Activated CD4-positive, CD25-positive, alpha-beta regulatory T cell treated with anti-CD3 and anti-CD28 coated beads, Interleukin-2, amount 50 U/mL, for 24 hours (primary cell): Measurements from ENCODE around the gene GLOD4.
"Not testable (repeated sequence)": the region's sequence is repeated elsewhere in the genome, so short reads cannot be mapped to it uniquely, and the experiment has no call there.

ENCODE experiments used
- ATAC-seq, 2 donors: fragments of 150-1000 bp; cut with Tn5 transposase; one replicate each; pipeline ENCODE4 v1.10.0; 2021; ENCODE audit warnings: mild to moderate bottlenecking in 1 of 2, moderate library complexity in 1 of 2

Gene GLOD4

DNA sequence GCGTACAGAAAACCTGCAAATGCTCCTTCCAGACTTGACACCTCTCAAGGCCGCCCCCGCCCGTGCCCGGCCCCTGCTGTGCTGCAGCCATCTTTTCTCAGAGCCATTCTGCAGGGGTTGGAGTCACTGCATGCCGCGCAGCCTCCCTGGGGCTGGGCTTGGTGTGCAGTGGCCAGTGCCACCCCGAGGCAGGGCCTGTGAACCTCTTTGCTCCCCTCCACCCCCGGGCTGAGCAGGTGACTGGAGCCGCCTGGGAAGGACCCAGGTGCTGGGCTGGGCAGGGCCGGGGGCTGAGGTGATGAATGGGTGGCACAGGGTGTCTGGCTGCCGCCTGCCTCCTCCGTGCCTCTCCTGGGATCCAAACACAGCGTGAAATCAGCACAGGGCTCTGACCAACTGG is 20.4 kb upstream of the GLOD4 start:
- no peak for ATAC-seq

- no peak for ATAC-seq
Observed at GRCh38 chr17:801660-802059, 19.6 kb upstream of the GLOD4 start.

DNA sequence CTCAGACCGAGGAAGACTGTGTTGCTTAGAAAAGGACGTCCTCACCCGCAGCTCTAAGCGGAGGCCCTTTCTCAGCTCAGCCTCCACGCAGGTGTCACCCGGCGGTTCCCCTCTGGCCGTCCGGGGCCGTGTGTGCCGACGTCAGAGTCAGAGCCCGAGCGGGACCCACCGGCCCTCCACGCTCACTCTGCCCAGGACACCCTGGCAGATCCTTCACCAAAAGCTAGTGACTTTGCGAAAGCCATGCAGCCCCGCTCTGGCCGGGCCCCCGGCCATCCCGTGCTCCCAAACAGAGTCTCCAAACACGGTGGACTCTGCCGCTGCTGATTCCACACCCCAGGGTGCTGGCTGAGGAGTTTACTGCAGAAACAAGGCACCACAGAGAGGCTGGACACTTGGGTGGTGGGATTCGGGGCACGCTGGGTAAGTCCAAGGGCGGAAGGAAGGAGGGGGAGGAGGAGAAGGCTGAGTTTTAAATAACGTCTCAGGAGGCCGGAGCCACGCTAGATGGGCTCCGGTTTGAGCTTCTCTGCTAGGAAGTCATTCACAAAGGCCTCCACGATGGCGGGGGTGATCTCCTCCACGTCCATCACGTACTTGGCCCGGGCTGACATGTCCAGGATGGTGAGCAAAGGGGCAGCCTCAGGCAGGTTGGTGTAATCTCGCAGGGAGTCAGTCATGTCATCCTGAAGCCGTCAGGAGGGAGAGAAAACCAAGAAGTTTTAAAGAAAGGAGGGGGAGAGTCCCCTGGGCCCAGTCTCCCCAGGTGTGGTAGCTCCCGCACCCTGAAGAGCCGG is 18.6 kb upstream of the GLOD4 start:
- ATAC-seq: no peak

GRCh38 chr17:799261-799660 is 17.2 kb upstream of the GLOD4 start:
- no peak for ATAC-seq

- ATAC-seq: no peak
Observed at GRCh38 chr17:798246-798645, 16.2 kb upstream of the GLOD4 start.

DNA sequence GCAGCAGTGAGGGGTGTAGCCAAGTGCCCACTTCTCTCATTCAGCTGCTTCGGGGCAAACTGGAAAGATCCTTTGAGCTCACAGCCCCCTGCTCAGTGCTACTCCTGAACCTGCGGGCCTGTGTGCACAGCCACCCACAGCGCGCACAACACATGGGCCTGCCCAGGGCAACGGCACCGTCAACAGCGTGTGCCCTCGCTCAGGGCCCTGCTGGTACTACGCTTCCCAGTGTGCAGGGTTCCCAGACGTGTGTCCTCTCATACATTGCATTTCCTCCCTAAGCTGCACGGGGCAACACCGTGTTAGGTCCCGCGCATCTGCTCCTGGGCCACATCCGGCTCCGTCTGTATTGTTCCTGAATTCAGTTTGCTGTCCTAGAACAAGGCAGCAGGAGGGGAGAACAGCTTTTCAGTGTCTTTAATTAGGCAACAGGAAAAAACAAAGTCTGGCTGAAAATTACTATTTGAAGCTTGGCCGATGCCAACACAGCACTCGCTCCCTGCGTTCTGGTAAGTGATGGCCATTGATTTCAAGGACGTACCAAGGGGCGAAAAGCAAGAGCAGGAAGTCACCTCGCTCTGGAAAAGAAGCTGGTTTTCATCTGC is 15.3 kb upstream of the GLOD4 start:
- ATAC-seq: no peak

GRCh38 chr17:796609-797008 is 14.5 kb upstream of the GLOD4 start:
- no peak for ATAC-seq

GRCh38 chr17:795721-796120 is 13.6 kb upstream of the GLOD4 start:
- no peak for ATAC-seq

- ATAC-seq: no peak
Observed at GRCh38 chr17:795276-795675, 13.2 kb upstream of the GLOD4 start.

GRCh38 chr17:794876-795275 is 12.8 kb upstream of the GLOD4 start:
- ATAC-seq: peak in 1 of 2 donors; percentile 56

- ATAC-seq: no peak
Observed at GRCh38 chr17:792277-792676, 10.2 kb upstream of the GLOD4 start.

DNA sequence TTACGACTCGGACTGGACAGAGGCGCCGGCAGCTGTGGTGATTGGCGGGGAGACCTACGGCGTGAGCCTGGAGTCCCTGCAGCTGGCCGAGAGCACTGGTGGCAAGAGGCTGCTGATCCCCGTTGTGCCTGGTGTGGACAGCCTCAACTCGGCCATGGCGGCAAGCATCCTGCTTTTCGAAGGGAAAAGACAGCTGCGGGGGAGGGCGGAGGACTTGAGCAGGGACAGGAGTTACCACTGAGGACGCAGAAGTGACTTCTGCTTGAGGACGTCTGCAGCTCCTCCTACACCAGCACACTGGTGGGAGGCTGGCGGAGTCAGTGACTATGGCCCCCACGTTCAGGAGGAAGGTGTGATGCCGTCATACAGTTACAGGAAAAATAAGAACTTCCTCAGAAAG is 9.7 kb upstream of the GLOD4 start:
- ATAC-seq: no peak

DNA sequence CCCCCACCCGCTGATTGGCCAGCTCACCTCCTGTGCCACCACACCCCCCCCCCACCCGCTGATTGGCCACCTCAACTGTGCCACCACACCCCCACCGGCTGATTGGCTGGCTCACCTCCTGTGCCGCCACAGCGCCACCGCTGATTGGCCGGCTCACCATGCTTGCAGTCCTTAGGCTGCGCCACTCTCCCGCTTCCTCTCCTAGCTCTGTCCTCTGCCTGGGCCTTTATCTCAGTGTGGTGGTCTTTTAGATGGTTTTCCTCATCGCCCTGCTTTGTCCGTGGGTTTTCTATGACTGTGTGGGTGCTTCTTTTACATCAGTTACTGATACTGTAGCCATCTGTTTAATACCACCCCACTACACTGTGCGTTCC is 8.8 kb upstream of the GLOD4 start:
- ATAC-seq: not testable (repeated sequence)

DNA sequence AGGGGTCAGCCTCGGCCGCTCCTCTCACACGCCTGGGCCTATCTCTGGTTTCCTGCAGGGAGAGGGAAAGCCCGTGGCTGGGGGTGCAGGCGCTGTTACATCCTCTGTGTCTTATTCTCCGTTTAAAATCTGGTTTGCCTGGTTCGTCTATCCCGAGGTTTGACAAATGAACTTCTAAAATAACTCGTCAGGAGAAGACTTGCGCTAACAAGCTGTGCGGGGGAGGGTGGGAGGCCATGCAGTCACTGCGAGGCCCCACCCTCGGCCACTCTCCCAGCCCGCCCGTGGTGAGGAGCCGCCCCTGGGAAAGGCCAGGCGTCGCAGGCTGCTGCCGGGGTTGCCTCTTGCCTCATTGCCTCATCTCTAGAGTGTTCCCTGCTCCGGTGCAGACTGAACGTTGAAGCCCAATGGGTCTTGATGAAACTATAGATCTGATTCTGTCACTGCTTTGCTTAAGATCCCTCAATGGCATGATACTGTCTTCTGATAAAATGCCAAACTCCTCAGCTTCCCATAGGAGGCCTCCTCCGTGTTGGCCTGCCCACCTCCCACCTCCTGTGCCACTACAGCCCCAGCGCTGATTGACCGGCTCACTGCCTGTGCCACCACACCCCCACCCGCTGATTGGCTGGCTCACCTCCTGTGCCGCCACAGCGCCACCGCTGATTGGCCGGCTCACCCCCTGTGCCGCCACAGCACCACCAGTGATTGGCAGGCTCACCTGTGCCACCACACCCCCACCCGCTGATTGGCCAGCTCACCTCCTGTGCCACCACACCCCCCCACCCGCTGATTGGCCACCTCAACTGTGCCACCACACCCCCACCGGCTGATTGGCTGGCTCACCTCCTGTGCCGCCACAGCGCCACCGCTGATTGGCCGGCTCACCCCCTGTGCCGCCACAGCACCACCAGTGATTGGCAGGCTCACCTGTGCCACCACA is 8.1 kb upstream of the GLOD4 start:
- ATAC-seq: not testable (repeated sequence)

DNA sequence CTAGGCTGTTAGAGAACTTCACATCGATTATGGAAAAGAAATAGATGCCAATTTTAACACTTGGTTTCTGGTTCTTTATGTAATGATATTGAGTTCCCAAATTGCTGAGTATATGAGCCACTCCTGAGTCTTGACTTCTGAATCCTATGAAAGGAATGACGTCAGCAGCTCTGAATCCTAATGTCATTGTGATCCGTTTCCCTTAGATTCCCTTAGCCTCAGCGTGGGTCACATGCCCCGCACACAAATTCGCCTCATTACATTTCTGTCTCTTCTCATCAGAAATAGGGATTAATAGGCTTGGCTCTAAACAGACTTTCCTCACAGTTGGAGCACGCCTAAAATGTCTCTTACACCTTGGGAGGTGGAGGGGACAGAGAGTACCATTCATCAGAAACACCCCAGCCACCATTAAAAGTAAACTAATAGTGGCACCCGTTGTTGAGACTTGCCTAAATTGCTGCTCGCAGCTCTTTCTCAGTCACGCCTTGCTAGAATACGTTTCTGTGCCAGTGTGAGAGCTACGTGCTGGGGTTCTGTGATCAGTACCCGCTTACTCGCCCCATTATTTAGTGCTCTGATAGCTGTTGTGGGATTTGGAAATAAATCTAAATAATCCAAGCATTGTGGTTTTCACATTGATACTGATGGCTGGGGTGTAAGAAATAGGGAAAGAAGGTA is 7.2 kb upstream of the GLOD4 start:
- ATAC-seq: no peak

DNA sequence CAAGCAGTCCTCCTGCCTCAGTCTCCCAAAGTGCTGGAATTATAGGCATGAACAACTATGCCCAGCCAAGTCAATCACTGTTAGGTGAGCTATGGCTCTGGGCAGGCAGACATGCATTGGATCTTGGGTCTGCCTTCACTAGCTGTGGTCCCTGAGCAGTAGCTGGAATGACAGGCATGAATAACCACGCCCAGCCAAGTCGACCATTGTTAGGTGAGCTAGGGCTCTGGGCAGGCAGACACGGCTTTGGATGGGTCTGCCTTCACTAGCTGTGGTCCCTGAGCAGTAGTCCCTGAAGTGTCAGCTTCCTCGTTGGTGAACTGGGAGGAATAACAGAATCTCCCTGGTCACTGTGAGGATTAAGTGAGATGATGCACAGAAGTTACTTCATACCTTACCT is 6.5 kb upstream of the GLOD4 start:
- ATAC-seq: no peak

DNA sequence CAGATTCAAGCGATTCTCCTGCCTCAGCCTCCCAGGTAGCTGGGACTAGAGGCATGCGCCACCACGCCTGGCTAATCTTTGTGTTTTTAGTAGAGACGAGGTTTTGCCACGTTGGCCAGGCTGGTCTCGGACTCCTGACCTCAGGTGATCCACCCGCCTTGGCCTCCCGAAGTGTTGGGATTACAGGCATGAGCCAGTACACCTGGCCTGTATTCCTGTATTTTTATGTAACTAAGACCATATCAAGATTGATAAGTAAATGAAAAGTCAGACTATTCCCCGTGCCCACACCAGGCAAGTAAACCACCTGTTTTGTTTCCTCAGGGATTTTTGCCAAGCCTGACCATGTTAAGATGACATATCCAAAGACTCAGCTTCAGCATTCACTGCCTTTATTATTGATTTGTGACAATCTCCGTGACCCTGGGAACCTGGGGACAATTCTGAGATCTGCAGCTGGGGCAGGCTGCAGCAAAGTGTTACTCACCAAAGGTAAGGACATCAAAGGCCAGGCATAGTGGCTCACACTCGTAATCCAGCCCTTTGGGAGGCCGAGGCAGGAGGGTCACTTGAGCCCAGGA is 5.7 kb upstream of the GLOD4 start:
- ATAC-seq: no peak

GRCh38 chr17:785901-786300 is 3.8 kb upstream of the GLOD4 start:
- ATAC-seq: not testable (repeated sequence)

DNA sequence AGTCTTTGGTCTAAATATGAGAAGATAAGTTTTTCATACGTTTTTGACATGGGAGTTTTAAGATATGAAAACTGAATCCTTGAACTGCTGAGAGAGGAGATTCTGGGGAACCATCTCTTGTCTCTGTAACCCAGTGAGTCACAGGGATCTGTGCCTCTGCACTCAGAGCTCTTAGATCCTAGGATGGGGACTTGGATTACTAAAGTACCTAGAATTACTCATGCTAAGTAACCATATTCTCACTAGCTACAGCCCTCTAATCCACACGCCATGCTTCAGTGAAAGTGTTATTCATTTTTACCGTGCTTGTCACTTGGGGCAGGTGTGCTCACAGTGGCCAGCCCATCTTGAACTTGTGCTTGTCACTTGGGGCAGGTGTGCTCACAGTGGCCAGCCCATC is 2.1 kb upstream of the GLOD4 start:
- no peak for ATAC-seq

- ATAC-seq: no peak
Observed at GRCh38 chr17:778096-778495, 4.0 kb downstream of the GLOD4 start.

- ATAC-seq: no peak
Observed at GRCh38 chr17:774313-774584, 7.8 kb downstream of the GLOD4 start.

DNA sequence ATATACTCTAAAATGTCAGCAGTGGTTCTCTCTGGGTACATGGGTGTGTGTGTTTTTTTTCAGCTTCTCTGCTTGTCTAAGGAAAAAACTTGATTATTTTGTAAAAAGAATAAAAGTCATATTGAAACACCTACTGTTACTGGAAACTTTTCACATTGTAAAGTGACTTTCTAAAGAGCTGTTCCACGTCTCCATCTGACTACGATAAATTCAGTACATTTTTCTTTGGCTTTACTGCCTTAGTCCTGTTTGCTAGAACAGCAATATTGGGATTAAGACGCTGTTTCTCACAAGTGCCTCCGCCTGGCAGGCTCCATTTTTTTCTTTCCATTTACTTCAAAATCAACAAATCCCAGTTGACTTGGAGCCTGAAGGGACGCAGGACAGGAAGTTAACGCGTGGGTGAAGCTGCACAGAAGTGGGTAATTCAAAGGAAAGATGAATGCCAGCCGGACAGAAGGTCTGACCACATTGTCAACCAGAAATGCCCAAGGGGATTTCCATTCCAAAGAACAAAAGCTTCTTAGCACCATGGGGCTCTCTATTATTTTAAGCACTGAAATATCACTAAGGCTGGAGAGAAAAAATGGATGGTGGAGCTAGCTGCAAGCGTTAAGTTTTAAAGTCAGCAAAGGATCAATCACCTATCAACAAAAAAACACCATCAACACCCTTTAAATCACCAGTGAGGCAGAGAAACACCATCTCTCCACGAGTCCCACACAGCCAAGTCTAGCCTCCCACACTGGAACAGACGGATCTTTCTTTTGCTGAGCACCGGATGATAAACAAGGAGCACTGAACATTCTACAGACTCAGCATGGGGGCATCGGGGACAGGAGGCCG is 8.4 kb downstream of the GLOD4 start:
- ATAC-seq: no peak
